ENCODE data around the gene TMEM45A.
A peak's percentile ranks its signal among the peaks of the same experiment; 100 is the strongest.
"Not testable (repeated sequence)": the region's sequence is repeated elsewhere in the genome, so short reads cannot be mapped to it uniquely, and the experiment has no call there.

The TMEM45A gene

DNA sequence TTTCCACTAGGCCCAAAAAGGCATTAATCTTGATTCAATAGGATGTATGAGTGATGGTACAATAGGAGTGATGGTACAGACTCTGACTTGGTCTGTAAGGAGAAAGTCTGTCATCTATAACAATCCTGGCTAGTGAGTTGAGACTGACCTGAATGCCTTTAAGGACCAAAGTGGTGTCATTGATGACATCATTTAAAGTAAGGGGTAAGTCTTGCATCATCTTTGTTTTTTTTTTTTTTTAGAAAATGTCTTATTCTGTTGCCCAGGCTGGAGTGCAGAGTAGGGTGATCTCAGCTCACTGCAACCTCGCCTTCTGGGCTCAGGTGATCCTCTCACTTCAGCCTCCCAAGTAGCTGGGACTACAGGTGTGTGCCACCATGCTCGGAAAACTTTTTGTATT is 5.6 kb upstream of the TMEM45A start:
- peak; percentile 40 for DNase-seq

DNA sequence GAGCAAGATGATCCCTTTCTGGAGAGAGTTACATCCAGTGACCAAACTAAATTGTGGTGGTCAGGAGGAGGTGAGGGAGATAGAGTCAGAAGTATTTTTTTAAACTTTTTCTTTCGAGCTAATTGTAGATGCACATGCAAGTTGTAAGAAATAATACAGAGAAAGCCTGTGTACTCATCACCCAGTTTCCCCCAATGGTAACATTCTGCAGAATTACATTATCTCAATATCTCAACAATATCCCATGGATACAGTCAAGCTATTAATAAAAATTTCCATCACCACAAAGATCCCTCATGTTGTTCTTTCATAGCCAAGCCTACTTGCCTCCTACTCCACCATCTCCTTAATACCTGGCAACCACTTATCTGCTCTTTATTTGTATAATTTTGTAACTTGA is 3.3 kb upstream of the TMEM45A start:
- no peak for DNase-seq

- DNase-seq, result peak; percentile 72
Observed at GRCh38 chr3:100496711-100497261, 4.4 kb downstream of the TMEM45A start.

GRCh38 chr3:100499651-100500050 is 7.2 kb downstream of the TMEM45A start:
- no peak for DNase-seq

DNA sequence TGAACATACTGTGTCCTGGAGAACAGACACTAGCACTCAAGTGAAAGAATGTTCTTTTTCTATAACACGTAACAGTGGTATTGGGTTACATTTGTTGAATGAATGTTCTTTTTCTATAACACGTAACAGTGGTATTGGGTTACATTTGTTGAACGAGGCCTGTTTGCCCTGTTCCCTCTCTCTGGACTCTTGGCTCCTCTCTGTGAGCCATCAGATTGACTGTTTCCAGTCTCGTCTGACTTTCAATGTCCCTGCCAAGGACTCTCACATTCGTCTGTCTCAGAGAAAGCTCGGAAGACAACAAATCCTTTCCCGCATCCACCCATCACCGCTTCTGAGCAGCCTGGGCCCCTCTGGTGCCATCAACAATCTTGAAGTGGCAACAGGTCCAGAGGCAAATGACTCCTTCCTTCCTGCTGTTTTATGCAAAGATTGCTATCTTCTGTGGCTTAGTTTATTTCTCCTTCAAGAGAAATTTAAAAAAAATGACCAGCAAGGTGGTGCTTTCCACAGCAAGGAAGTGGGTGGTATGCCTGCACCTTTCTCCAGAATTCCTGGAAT is 8.0 kb downstream of the TMEM45A start:
- DNase-seq, result no peak

DNA sequence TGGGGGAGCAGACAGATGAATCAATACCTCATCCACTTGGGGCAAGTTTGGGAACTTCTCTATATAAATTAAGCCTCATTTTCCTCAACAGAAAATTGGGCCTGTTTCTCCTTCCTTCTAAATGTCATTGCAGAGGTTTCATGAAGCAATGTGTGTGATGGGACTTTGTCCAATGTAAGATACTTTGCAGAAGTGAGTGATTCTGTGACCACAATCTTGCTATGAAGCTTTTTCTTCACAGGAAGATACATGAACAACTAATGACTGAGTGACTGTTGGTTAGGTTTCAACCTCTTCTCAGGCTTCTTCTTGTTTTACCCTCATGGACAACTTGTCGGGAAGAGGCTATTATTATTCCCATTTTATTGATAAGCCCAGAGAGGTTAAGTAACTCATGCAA is 11.0 kb downstream of the TMEM45A start:
- DNase-seq, result no peak

- peak; percentile 44 for DNase-seq
Observed at GRCh38 chr3:100506355-100506754, 13.9 kb downstream of the TMEM45A start.

- DNase-seq, result not testable (repeated sequence)
Observed at GRCh38 chr3:100509818-100510217, 17.4 kb downstream of the TMEM45A start.

DNA sequence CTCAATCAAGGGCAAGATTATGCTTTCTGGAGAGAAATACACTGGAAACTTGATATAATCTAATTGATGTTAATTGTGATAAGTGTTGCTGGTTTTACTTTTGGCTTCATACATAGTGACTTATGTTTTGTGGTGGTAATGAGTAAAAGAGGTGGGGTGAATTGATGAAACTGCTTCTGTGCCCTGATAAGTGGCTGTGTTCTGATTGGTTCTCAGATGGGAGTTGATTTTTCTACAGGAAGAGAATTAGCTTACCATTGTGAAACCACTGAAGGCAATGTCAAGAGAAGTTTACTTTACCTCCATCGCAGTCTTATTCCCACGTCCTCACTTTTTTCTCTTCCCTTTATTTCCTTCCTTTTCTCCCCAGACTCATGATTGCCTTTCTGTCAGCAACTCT is 23.8 kb downstream of the TMEM45A start:
- peak; percentile 17 for DNase-seq

- no peak for DNase-seq
Observed at GRCh38 chr3:100516838-100517237, 24.4 kb downstream of the TMEM45A start.

DNA sequence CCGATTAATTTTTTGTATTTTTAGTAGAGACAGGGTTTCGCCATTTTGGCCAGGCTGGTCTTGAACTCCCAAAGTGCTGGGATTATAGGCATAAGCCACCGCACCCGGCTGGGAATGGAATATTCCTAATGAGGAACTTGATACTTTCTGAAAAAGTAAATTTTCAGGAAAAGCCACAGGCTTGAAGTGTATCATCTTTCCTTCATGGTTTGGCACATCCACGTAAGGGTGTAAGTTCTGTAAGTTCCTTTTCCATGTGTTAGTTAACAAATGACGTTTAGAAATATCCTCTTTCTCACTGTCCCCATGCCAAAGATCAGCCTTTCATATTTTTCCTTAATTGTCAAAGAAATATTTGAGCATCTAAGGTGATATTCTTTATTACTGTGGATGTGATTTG is 24.9 kb downstream of the TMEM45A start:
- DNase-seq, result no peak

DNA sequence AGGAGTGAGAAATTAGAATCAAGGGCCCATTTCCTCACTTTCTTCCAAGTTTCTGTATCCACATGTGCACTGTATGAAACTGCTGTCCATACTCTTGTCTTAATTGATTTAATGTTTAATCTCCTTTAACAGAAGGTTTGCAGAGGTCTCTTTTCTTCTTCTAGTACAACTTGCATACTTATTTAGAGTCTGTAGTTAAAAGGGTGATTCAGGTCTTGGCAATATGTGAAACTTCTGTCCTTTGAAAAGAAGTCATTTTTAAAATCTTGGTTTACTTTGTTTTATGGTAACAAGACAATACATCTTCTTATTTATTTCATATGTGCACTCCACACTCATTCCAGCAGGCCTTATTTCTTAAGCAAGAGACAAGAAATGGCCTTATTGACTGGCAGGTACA is 25.8 kb downstream of the TMEM45A start:
- DNase-seq, result no peak

GRCh38 chr3:100518983-100519382 is 26.6 kb downstream of the TMEM45A start:
- DNase-seq, result no peak

DNA sequence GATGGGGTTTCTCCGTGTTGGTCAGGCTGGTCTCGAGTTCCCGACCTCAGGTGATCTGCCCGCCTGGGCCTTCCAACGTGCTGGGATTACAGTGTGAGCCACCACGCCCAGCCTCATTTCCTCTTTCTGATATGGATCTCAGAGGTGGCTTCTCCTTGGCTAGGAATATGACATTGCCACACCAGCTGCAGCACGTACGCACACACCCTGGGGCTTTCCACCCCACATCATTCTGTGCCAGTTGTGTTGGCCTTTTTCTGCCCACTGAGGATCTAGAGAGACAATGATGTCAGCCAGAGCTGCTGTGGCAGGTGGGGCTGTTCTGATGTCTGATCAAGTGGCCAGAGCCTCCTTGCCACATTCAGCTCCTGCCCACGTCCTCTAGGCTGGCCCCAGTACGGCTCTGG is 29.0 kb downstream of the TMEM45A start:
- DNase-seq, result no peak

DNA sequence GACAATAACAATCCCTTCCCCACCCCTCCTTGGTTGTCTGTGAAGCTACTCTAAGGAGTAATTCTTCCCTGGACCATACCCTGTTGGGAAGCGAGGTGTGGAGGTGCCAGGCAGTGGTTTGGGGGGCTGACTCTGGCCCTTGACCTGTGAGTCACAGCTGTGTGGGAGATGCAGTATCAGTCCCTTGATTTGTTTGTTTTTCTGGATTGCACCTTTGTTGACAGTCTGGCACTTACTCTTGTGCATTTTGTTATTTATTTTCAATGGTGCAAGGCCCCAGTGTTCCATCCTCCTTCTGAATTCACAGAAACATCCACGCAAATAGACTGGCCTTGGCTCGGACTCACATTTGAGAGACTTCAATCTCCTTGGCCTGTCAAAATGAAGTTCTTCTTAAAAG is 29.7 kb downstream of the TMEM45A start:
- no peak for DNase-seq

GRCh38 chr3:100523050-100523760 is 30.8 kb downstream of the TMEM45A start:
- DNase-seq, result no peak

GRCh38 chr3:100525753-100526612 is 33.6 kb downstream of the TMEM45A start:
- DNase-seq, result no peak

- DNase-seq, result no peak
Observed at GRCh38 chr3:100526613-100527346, 34.4 kb downstream of the TMEM45A start.

DNA sequence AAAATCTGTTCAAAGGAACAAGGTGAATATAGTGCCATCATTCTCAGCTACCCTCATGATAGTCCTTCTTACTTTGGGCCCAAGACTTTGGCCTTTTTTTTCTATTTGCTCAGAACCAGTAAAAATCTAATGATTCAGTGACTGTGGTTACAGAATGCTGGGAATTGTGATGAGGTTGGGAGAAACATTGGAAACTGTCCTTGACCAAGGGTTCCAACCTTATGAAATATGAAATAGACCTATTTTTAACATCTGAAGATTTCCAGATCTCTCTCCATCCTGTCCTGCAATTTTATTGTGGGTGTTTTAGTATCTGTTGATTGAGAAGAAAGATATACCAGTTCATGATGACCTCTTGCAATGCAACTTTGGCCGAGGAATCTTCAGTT is 34.9 kb downstream of the TMEM45A start:
- no peak for DNase-seq

GRCh38 chr3:100531093-100531492 is 38.7 kb downstream of the TMEM45A start:
- DNase-seq, result no peak

- no peak for DNase-seq
Observed at GRCh38 chr3:100532411-100532810, 40.0 kb downstream of the TMEM45A start.

DNA sequence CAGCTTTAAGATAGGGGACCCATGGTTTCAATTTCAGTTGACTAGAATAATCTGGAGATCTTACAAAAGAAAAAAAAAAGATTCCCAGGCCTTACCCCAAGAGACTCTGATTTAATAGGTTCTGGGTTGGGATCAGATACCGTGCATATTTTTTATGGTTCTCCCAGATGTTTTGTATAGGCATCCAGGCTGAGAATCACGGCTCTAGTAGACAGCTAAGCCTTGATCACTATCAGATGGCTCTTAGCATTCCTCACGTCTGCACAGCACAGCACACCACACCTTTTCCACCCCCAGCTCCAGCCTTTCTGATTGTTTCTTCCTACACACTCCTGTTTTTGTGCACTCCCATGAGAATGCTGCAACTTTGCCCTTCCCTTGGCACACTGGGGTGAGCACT is 40.8 kb downstream of the TMEM45A start:
- DNase-seq, result no peak

- DNase-seq, result no peak
Observed at GRCh38 chr3:100535610-100535943, 43.2 kb downstream of the TMEM45A start.

Data from OCI-M1 (cell line).